NCI-H1694 treated with DMSO at 0.1 percent for 48 hours (cell line): ENCODE data around the gene VWA5B2.
A peak's percentile ranks its signal among the peaks of the same experiment; 100 is the strongest.

ENCODE experiments used
- DNase-seq: peaks from one replicate; lab custom pipeline; 2025; lab: John Stamatoyannopoulos, UW

The VWA5B2 gene

DNA sequence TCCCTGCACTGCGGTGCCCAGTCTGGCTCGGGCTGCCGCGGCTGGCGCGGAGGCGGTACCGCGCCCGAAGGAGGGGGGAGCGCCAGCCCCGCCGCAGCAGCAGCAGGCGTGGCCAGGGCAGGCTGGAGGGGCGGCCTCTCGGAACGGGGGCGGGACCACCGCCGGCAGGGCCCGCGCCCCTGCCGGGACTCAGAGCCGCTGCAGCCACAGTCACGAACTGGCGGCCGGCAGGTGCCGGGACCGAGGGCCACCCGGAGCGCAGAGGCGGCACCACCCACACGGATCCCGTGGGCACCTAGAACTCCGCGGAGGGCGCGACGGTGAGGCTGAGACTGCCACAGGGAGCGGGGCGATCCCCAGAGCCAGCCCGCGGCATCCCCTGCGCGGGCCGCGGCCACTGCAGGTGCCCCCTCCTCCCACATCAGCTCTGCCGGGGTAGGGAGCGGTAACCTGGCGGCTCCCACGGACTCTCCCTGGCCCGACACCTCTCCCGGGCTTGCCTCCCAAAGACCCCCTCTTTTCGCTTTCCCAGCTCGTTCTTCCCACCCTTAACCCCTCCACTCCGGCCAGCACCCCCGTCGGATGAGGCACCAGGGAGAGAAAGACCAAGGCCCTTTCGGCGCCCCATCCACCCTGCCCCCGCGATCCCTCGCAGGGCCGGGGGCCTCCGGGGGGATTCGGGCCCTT lies at the start of gene VWA5B2:
TSS of gene VWA5B2 (plus strand) at position 192 of the 687 bp plus-strand sequence. CDS start 944 bp downstream, outside the sequence.
- DNase-seq: peak; percentile 66

DNA sequence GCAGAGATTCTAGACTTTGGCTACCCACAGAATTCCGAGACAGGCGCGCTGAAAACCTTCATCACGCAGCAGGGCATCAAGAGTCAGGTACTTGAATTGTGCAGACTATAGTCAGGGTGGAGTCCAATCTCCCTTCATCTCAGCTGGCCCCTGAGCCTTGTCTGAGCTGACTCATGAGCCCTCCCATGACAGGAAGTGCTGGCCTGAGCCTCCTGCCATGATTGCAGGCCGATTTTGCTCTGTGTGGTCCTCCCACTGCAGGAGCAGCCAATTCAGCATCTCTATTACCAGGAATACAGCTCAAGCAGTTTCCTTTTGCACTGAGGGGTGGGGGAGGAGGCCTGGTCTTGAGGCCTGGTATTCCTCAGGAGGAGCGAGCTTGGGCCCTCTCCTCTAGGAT lies 49.2 kb upstream of the VWA5B2 start:
- DNase-seq: no peak

DNA sequence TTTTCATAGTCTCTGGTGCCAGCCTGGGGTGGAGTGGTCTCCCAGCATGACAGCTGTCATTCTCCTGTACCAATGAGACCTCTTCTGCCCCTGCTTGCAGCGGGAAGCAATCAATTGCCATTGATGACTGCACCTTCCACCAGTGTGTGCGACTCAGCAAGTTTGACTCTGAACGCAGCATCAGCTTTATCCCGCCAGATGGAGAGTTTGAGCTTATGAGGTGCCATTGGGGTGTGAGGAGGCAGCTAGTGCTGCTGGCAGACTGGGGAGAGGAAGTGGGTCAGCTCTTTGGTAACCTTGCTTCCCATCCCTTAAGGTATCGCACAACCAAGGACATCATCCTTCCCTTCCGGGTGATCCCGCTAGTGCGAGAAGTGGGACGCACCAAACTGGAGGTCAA lies 47.8 kb upstream of the VWA5B2 start:
- DNase-seq: no peak

DNA sequence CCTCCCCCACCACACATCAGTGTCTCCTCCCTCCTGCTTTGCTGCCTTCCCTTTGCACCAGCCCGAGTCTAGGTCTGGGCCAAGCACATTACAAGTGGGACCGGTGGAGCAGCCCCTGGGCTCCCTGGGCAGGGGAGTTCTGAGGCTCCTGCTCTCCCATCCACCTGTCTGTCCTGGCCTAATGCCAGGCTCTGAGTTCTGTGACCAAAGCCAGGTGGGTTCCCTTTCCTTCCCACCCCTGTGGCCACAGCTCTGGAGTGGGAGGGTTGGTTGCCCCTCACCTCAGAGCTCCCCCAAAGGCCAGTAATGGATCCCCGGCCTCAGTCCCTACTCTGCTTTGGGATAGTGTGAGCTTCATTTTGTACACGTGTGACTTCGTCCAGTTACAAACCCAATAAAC lies 45.7 kb upstream of the VWA5B2 start:
- no peak for DNase-seq

DNA sequence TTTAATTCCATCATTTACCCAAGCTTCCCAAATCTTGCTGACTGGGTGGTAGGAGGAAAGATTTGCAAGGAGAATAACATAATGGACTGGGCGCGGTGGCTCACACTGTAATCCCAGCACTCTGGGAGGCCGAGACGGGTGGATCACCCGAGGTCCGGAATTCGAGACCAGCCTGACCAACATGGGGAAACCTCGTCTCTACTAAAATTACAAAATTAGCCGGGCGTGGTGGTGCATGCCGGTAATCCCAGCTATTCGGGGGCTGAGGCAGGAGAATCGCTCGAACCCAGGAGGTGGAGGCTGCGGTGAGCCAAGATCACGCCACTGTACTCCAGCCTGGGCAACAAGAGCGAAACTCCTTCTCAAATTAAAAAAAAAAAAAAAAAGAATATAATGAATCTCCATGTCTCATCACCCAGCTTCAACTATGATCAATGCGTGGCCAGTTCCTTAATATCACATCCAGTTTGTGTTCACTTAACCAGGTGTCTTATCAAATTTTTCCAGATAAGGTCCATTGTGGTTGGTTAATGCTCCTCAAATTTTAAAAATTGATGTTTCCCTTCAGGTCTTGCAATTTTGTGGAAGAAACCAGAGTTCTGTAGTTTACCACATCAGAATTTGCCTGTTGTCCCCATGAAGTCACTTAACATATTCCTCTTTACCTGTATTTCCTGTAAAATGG lies 44.7 kb upstream of the VWA5B2 start:
- DNase-seq: no peak

DNA sequence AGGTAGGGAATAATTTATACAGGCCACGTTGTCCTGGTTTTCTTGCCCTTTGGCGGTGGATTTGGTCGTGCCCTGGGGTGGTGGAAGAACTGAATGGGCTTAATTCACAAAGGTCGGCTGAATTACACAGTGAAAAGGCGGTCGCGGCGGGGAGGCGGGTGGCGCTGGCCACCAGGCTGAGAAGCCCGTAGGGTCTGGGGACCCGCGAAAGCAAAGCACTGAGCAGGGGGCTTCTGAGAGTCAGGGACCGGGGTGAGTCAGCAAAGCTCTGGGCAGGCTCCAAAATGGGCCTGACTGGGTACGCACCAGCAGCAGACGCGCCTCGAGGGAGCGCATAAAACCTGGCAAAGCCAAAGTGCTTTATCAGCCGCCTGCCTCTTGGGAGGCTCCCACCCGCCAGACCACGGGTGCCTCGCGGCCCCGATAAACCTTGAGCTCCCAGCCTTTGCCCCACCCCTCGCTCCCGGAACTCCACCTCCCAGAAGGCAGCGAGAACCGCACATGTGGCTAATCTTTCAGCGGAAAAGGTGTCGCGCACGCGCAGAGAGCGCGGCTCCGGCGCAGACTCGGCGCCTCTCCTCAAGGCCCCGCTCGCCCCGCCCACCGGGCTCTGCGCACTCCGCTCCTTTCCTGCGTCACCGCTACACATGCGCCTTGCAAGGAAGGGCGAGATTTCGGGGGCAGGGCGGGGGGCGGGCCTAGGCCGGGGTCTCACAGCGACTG lies 43.8 kb upstream of the VWA5B2 start:
- DNase-seq: peak; percentile 97

DNA sequence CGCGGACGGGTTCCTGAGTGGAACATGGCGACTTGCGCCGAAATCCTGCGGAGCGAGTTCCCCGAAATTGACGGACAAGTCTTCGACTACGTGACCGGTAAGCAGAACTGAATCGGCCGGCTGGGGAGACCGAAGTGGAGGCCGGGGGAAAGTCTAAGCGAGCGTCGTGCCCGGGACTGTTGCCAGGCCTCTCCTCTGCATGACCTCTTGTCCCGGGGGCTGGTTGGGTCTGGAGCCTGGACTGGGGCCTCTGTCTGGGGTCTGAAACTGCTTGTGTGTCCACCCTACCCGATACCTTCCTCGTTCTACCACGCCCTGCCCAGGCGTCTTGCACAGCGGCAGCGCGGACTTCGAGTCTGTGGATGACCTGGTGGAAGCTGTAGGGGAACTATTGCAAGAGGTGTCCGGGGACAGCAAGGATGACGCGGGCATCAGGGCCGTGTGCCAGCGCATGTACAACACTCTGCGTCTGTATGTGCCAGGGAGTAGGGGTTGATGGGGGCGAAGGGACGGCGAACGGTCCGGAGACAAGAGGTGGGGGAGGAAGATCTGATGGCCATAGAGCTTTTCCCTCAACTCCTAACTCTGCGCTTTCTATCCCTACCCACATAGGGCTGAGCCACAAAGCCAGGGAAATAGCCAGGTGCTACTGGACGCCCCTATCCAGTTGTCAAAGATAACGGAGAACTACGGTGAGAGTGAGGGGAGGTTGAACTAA lies 43.0 kb upstream of the VWA5B2 start, which contains the start of gene ABCF3:
TSS of gene ABCF3 (plus strand) at position 16 of the 718 bp plus-strand sequence. CDS start at position 25, 9 bp downstream.
- no peak for DNase-seq

DNA sequence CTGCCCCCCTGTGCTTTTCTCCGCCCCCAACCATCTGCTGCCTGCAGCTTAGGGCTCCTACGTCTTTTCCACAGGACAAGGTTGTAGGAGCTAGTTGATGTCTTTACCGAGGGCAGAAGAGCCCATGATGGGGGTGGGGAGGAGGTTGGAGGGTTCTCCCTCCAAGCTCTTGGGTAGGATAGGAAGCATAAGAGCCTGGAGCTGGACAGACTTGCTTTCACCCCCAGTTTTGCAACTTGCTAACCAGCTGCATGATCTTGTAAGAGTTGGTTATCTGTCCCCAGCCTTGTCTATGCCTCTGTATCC lies 42.5 kb upstream of the VWA5B2 start:
- no peak for DNase-seq

DNA sequence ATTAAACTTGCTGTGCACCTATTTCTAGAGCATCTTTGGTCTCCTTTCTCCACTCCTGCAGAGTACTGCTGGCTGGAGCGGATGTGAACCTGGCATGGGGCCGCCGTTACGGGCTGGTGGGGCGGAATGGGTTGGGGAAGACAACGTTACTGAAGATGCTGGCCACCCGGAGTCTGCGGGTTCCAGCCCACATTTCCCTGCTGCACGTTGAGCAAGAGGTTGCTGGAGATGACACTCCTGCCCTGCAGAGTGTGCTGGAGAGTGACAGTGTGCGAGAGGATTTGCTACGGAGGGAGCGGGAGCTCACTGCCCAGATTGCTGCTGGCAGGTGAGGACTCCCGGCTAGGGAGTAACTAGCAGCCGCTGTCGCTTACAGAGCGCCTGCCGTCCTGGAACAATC lies 41.3 kb upstream of the VWA5B2 start:
- DNase-seq: no peak

DNA sequence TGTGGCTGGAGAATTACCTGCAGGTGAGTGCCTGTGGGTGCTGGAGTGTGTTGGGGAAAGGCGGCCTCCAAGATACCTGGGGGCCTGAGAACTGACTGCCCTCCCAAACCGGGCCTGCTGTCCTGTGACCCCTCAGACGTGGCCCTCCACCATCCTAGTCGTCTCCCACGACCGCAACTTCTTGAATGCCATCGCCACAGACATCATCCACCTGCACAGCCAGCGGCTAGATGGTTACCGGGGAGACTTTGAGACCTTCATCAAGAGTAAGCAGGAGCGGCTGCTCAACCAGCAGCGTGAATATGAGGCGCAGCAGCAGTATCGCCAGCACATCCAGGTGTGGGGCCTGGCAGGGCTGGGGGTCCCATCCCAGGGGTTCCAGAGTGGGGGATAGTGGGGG lies 40.0 kb upstream of the VWA5B2 start:
- no peak for DNase-seq

DNA sequence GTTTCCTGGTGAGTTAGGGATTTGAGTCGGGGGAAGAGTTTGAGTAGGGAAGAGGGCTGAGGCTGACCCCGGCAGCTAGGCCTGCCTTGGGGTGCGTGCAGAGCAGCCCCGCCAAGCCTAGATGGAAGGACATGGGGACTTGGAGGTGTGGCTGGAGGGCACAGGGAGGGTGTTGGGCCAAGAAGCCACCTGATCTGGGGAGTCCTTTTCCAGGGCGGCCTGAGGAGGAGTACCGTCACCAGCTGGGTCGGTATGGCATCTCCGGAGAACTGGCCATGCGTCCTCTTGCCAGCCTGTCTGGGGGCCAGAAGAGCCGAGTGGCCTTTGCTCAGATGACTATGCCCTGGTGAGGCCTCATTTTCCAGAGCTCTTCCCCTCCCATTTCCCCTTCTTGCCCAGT lies 36.5 kb upstream of the VWA5B2 start:
- DNase-seq: no peak

DNA sequence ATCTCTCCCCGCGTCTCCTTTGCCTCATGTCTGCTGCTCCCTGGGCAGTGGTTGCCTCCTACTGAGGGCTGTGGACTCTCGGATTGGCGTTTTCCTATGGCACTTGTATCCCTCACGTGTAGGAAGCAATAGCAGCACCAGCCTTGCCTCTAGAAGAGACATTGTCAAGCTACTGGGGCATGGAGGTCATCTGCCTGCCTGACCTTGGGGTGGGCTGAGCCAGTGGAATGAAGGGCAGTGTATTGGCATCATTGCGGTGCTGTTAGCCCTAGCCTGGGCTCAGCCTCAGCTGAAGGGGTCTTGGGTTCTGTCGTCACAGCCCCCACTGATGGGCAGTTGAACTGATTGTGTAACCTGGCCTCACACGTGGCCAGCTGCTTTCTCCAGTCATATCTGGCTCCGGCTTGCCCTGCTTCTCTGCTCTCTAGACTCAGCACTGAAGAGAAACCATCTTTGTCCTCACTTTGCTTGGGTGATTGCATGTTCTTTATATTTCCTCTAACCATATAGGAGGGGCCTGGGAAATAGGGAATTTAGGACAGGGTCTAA lies 35.3 kb upstream of the VWA5B2 start:
- DNase-seq: no peak

DNA sequence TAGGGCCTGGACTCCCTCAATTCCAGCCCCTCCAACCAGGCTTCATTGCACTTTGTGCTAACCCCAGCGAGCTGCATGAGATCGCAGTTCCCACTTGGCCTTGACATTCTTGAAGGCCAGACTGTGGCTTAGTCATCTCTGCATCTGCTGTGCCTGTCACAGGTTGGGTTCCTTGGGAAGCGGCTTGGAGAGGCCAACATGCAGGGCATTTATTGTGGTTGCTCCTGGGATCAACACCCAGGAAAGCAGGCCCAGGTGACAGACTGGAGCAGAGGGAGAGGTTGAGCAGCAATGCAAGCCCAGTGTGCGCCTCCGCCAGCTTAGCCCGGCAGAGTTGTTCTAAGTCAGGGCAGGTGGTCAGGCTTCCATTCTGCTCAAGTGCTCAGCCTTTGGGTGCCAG lies 32.8 kb upstream of the VWA5B2 start:
- no peak for DNase-seq

DNA sequence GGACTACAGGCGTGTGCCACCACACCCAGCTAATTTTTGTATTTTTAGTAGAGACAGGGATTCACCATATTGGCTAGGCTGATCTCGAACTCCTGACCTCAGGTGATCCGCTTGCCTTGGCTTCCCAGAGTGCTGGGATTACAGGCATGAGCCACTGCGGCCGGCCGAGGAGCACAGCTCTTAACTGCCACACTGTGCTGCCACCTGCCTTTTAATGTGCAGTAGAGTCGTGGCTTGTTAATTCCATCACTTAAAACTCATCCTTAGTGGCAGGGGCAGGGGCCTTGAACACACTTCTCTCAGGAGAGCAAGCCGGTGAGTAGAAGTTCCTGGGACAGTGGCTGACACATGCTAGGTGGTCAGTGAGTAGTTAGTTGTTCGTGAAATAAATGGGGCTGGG lies 30.9 kb upstream of the VWA5B2 start:
- DNase-seq: no peak

DNA sequence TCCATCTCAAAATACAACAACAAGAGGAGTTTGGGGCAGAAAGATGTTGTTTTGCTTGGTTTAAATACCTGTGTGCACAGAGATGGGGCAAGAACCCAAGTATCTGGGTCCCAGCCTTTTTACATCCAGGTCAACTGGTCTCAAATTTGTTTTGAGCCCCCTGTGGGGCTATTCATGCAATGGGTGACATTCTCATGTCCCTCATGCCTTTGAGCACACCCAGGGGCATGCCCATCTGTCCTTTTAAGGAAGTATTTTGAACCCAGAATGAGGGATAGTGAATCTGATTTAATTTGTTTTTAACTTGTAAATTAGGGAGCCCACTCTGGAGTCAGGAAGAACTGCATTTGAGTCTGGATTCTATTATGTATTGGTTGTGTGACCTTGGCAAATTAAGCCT lies 28.6 kb upstream of the VWA5B2 start:
- DNase-seq: no peak

DNA sequence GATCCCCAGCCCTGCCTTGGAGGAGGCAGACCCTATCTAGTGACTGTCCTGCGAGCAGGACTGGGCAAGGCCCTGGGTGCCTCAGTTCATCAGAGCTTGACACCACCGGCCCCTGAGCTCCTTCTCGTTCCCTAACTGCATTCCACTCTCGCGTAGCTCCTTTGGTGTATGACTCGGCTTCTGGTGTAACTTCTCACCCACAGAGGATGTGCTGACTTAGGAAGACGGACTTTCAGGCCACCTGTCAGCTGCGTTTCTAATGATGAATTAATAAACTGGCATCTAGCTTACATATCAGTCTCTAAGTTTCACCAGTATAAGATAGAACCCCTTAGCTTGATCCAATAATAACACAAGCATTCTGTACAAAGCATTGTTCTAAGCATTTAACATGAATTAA lies 25.9 kb upstream of the VWA5B2 start:
- DNase-seq: no peak

DNA sequence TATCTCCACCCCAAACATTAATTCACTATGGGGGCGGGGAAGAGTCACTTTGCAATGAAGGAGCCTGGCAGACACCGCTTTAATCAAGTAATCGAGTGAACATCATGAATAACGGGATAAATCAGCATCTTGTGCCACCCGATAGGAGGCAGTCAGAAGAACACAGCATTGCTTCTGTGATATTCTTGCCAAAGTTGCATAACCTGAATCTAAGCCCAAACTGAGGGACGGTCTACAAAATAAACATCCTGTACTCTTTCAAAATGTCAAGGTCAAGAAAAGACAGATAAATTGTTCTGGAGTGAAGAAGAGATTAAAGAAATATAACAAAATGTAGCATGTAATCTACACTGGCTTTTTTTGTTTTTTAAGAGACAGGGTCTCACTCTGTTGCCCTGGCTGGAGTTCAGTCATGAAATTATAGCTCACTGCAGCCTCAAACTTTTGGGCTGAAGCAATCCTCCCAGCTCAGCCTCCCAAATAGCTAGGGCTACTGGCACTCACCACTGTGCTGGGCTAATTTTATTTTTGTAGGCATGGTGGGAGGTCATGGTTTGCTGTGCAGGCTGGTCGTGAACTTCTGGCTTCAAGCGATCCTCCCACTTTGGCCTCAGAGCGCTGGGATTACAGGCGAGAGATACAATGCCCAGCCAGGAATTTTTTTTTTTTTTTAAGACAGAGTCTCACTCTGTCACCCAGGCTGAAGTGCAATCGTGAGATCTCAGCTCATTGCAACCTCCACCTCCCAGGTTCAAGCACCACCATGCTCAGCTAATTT lies 20.1 kb upstream of the VWA5B2 start:
- no peak for DNase-seq

DNA sequence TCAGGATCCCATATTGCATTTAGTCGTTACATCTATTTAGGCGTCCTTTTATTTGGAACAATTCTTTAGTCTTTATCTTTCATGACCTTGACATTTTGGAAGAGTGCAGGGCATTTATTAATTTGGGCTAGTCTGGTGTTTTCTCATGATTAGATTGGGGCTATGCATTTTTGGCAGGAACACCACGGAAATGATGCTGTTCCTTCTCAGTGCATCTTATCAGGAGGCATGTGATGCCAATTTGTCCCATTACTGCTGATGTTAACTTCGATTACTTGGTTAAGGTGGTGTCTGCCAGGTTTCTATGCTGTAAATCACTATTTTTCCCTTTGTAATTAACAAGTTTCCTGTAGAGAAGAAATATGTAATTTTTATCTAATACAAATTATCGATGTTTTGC lies 18.1 kb upstream of the VWA5B2 start:
- DNase-seq: no peak

DNA sequence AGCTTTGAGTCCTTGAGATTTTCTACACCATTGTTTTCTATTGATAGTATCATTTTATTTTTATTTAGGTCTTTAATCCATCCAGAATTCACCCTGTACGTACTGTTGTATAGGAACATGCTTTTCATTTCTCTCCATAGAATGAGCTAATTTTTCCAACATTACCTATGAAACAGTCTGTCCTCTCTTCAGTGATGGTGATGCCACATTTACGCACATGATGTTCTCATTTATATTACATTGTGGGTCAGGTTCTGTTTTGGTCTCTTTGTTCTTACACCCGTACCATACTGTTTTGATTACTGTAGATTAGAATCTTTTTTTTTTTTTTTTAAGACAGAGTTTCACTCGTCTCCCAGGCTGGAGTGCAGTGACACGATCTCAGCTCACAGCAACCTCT lies 17.7 kb upstream of the VWA5B2 start:
- DNase-seq: no peak

DNA sequence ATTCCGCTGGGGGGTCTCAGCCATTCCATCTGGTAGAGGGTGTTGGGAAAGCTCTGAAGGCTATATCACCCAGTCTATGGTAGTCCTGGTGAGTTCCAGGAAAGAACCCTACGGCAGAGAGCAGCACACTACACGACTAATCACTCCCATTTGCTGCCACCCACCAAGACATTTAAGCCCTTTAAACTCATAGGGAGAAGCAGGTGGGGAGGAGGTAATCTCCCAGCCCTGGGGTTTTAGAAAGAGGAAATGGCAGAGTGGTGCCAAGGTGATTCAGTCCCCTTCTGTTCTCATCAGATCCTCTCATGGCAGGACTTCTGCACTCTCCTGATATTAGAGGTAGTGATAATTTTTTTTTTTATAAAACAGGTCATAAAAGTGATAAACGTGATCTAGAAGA lies 10.6 kb upstream of the VWA5B2 start:
- DNase-seq: no peak

DNA sequence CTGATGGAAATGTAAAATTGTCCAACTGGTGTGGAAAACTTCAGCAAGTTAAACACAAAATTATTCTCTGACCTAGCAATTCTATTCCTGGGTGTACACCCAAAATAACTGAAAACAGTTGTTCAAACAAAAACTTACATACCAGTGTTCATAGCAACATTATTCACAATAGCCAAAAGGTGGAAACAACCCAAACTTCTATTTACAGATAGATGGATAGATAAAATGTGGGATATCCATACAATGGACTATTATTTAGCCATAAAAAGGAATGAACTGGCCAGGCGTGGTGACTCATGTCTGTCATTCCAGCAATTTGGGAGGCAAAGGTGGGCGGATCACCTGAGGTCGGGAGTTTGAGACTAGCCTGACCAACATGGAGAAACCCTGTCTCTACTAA lies 6.9 kb upstream of the VWA5B2 start:
- DNase-seq: no peak

DNA sequence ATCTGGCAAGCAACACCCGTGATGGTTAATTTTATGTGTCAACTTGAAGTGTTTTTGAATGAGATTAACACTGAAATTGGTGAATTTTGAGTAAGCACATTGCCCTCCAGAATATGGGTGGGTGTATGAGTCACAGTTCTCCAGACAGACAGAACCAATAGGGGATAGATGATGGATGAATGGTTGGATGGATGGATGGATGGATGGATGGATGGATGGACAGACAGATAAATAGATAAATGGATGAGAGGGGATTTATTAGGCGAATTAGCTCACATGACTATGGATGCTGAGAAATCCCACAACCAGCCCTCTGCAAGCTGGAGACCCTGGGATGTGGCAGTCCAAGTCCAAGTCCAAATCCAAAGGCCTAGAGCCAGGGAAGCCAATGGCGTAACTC lies 5.4 kb upstream of the VWA5B2 start:
- DNase-seq: no peak
